GM19324 (cell line): ENCODE results near the gene MAT1A.
"Not testable (repeated sequence)": the region's sequence is repeated elsewhere in the genome, so short reads cannot be mapped to it uniquely, and the experiment has no call there.

ENCODE experiments used
- ATAC-seq: cut with Tn5 transposase; IDR thresholded peaks from one replicate; pipeline ENCODE4 v1.9.1; 2021; ENCODE audit warnings: mild to moderate bottlenecking, moderate library complexity; ENCODE audit not compliant: unreplicated experiment, low FRiP score

MAT1A gene

DNA sequence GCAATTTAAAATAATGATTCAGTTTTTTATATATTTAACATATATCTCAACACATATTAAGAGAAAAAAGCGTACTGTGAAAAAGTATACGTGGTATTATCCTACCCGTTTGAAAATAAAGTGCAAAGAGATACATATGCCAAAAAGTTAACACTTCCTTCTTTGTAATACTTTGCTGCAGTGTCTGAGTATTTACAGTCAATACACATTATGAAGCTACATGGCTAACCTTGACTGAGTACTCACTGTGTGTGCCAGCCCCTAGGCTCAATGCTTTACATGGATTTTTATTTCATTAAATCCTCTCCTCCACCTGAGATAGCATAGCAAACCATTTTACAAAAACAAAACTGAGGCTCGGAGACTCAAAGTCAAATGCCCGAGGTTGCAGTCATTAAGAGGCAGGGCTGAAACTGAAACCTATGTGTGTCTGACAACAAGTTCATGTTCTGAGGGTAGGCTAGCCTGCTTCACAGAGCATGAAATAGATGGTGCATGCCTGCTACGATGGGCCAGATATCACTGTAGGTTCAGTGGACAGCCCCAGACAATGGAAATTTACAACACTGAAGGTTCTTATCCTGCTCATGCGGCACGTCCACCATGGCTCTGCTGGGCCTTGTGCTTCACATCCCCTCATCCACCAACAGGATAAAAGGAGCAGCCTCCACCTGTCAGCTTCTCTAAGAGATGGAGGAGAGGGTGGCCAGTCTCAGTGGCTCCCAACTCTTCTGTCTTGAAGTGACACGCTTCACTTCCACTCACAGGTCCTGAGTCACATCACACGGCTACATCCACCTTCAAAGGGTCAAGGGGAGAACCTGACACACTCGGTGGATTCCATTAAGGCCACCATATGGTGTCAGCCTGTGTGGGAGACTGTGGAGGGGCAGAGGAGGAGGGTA, 54.9 kb downstream of the MAT1A start:
- ATAC-seq, result peak; percentile 100

DNA sequence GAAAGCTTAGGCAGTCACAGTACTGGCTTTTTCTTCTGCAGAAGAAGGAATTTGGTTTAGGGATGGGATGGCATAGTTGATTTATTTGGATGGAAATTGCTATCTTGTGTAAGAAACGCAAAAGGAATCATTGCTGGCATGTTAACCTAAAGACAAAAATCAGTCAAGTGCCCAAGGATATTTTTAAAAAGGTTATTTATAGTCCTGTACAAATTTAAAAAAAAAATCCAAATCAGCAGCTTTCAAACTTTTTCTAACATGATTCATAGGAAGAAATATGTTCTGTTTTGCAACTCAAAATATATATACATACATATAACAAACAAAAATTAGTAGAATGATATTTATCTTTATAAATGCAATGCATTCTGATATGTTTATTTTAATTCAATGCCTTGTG, 55.6 kb downstream of the MAT1A start:
- not testable (repeated sequence) for ATAC-seq

DNA sequence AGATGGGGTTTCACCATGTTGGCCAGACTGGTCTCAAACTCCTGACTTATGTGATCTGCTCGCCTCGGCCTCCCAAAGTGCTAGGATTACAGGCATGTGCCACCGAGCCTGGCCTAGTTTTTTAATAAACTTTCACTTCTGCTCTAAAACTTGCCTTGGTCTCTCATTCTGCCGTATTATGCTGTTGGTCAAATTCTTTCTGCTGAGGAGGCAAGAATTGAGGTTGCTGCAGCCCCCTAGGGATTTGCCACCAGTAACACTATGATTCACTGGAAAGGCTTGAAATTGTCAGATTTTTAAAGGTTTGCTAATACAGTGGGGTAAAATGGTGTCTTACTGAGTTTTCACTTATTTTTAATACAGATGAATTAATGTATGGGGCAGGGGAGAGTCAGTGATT, 62.7 kb downstream of the MAT1A start:
- ATAC-seq, result not testable (repeated sequence)

DNA sequence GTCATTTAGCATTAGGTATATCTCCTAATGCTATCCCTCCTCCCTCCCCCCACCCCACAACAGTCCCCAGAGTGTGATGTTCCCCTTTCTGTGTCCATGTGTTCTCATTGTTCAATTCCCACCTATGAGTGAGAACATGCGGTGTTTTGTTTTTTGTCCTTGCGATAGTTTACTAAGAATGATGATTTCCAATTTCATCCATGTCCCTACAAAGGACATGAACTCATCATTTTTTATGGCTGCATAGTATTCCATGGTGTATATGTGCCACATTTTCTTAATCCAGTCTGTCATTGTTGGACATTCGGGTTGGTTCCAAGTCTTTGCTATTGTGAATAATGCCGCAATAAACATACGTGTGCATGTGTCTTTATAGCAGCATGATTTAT, 66.4 kb downstream of the MAT1A start:
- ATAC-seq, result not testable (repeated sequence)
